GM18511 (cell line): ENCODE results near the gene ZNRF2.
"Not testable (repeated sequence)": the region's sequence is repeated elsewhere in the genome, so short reads cannot be mapped to it uniquely, and the experiment has no call there.

Source experiments
- ATAC-seq: cut with Tn5 transposase; IDR thresholded peaks from one replicate; pipeline ENCODE4 v1.9.1; 2021; ENCODE audit warnings: mild to moderate bottlenecking, moderate library complexity; ENCODE audit not compliant: unreplicated experiment

Gene ZNRF2

GRCh38 chr7:30352169-30352568, 67.8 kb downstream of the ZNRF2 start:
- no peak for ATAC-seq

- ATAC-seq, result no peak
Observed at GRCh38 chr7:30353532-30353931, 69.1 kb downstream of the ZNRF2 start.

GRCh38 chr7:30353932-30354607, 69.7 kb downstream of the ZNRF2 start:
- ATAC-seq, result no peak

- ATAC-seq, result no peak
Observed at GRCh38 chr7:30354791-30355190, 70.4 kb downstream of the ZNRF2 start.

- ATAC-seq, result no peak
Observed at GRCh38 chr7:30359957-30360356, 75.6 kb downstream of the ZNRF2 start.

GRCh38 chr7:30363778-30364563, 79.6 kb downstream of the ZNRF2 start:
- no peak for ATAC-seq

GRCh38 chr7:30364773-30365172, 80.4 kb downstream of the ZNRF2 start:
- no peak for ATAC-seq

- ATAC-seq, result no peak
Observed at GRCh38 chr7:30365621-30366020, 81.2 kb downstream of the ZNRF2 start.

- no peak for ATAC-seq
Observed at GRCh38 chr7:30366606-30367005, 82.2 kb downstream of the ZNRF2 start.

GRCh38 chr7:30367561-30367960, 83.2 kb downstream of the ZNRF2 start:
- no peak for ATAC-seq

GRCh38 chr7:30369879-30370278, 85.5 kb downstream of the ZNRF2 start:
- ATAC-seq, result no peak

- no peak for ATAC-seq
Observed at GRCh38 chr7:30371321-30371720, 86.9 kb downstream of the ZNRF2 start.

GRCh38 chr7:30378275-30378674, 93.9 kb downstream of the ZNRF2 start:
- ATAC-seq, result no peak

- ATAC-seq, result no peak
Observed at GRCh38 chr7:30379131-30379530, 94.7 kb downstream of the ZNRF2 start.

- ATAC-seq, result no peak
Observed at GRCh38 chr7:30379741-30380140, 95.3 kb downstream of the ZNRF2 start.

GRCh38 chr7:30380294-30380693, 95.9 kb downstream of the ZNRF2 start:
- ATAC-seq, result no peak

GRCh38 chr7:30380824-30381223, 96.4 kb downstream of the ZNRF2 start:
- not testable (repeated sequence) for ATAC-seq

GRCh38 chr7:30382607-30383006, 98.2 kb downstream of the ZNRF2 start:
- ATAC-seq, result no peak

GRCh38 chr7:30389791-30390190, 105.4 kb downstream of the ZNRF2 start:
- no peak for ATAC-seq

GRCh38 chr7:30390736-30391636, 106.6 kb downstream of the ZNRF2 start:
- no peak for ATAC-seq

GRCh38 chr7:30391806-30392205, 107.4 kb downstream of the ZNRF2 start:
- ATAC-seq, result no peak
